A549 treated with AZD9567 at 1 μM for 4 hours (cell line): ENCODE results near the gene SLC40A1. TPM values are rescaled to one million over a fixed set of nuclear protein-coding genes. Genes with fewer than 3 reads are reported as not detected.

Experiments used
- total RNA-seq: library from RNA; stranded (reverse); fragments of 200-300 nt; extraction: Qiagen RNA extraction; gene quantifications from 5 replicates; pipeline ENCODE4 v1.2.3, GENCODE V29; 2022; ENCODE audit not compliant: insufficient read depth

Gene SLC40A1
- 1.5 to 3.2 TPM (median 2.1 TPM) in 5 replicates for total RNA-seq

GRCh38 chr2:189580658-189581353 is at the start of gene SLC40A1:
SLC40A1 (minus strand) TSS chr2:189580786; CDS start chr2:189580460, 326 bp downstream.

Other genes starting within 250 kb of the SLC40A1 start
- 37.1 to 93.8 TPM (median 40.6 TPM) in 5 replicates for gene WDR75, start 139.3 kb downstream of the SLC40A1 start, total RNA-seq
- 33.6 to 44.7 TPM (median 36.0 TPM) in 5 replicates for gene ASNSD1, start 80.7 kb upstream of the SLC40A1 start, total RNA-seq
- gene ANKAR, start 93.9 kb upstream of the SLC40A1 start, total RNA-seq: 0.87 to 1.5 TPM (median 1.2 TPM) in 4 of 5 replicates, not detected in the other
- gene OSGEPL1, start 182.0 kb upstream of the SLC40A1 start, total RNA-seq: 3.8 to 5.1 TPM (median 4.6 TPM) in 4 of 5 replicates, not detected in the other
- 46.1 to 49.5 TPM (median 48.1 TPM) in 5 replicates for gene ORMDL1, start 203.6 kb upstream of the SLC40A1 start, total RNA-seq
- 7.1 to 10.6 TPM (median 9.0 TPM) in 5 replicates for gene PMS1, start 203.7 kb upstream of the SLC40A1 start, total RNA-seq